Endothelial cell of umbilical vein (primary cell): ENCODE results near the gene RTL10.

Source experiments
- EZH2 ChIP-seq: IDR thresholded peaks from 2 replicates; pipeline ENCODE4 v1.6.1; 2012; ENCODE audit warnings: borderline replicate concordance, low read depth, mild to moderate bottlenecking, moderate library complexity, low read length, inconsistent platforms; ENCODE audit not compliant: severe bottlenecking
- FOS ChIP-seq: IDR thresholded peaks from 2 replicates; pipeline ENCODE4 v1.6.1; 2011; ENCODE audit warnings: mild to moderate bottlenecking, low read length, moderate library complexity, borderline replicate concordance; ENCODE audit not compliant: insufficient read depth
- GATA2 ChIP-seq: IDR thresholded peaks from 2 replicates; pipeline ENCODE4 v1.7.0; 2011; ENCODE audit warnings: low read depth, mild to moderate bottlenecking, moderate library complexity, mixed read lengths, low read length; ENCODE audit not compliant: insufficient read length, insufficient read depth
- MYC ChIP-seq: IDR thresholded peaks from one replicate; pipeline ENCODE4 v1.6.1; 2011; ENCODE audit warnings: mild to moderate bottlenecking, low read depth, low read length
- POLR2A ChIP-seq: IDR thresholded peaks from 2 replicates; pipeline ENCODE4 v1.6.1; 2012; ENCODE audit warnings: low read depth, mild to moderate bottlenecking, control low read depth, low read length
- POLR2AphosphoS5 ChIP-seq: IDR thresholded peaks from 2 replicates; pipeline ENCODE4 v1.6.1; 2012; ENCODE audit warnings: low read depth, mild to moderate bottlenecking, control low read depth, low read length, moderate library complexity; ENCODE audit not compliant: insufficient read depth
- TF ChIP-seq, protein P1 (sequence below), 2 donors: IDR thresholded peaks; 1 replicate in 1 of 2; 2 replicates in 1 of 2; pipeline ENCODE4 v1.5.1; 2011; ENCODE audit warnings: low read length in 2 of 2, mild to moderate bottlenecking in 2 of 2, moderate library complexity in 2 of 2, control low read depth in 1 of 2, inconsistent platforms in 1 of 2, low read depth in 1 of 2; ENCODE audit not compliant: insufficient read depth in 1 of 2; ENCODE audit errors: extremely low read depth in 1 of 2
- TF ChIP-seq, protein P2 (sequence below): IDR thresholded peaks from 2 replicates; pipeline ENCODE4 v1.6.1; 2011; ENCODE audit not compliant: insufficient read depth, insufficient read length

DNA sequence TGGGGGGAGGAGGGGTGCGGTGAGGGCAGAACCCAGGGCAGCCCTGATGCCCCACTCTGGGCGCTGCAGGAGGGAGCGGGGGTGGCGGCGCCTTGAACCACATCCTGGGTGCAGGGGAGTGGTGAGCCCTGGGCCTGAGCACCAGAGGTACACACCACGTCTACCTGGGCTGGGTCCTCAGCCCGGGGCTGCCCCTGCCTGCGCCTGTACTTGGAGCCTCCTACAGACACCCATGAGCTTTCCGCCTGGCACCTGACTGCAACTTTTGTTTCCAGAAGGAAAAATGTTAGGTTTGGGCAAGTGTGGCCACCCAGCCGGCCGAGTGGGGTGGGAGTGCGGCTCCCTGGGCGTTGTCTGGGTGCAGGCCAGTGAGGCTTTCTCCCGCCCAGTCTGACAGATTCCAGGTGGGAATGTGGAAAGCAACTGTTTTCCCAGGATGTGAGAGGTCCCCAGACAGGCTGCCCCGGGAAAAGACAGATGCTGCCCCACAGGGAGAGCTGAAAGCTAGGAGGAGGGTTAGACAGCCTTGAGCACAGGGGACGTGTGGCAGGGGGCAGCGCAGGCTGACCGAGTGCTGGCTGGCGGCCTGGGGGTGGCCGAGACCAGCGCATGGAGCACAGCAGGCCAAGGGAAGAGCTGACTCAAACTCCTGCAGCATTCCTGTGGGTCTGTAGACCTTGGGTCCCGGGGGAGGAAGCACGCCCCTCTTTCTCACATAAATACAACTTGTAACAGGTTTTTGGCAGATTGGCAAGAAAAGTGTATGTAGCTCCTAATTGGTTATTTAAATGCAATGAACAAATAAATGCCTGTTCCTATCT lies 44.1 kb downstream of the RTL10 start:
- TF ChIP-seq, protein P1, sequence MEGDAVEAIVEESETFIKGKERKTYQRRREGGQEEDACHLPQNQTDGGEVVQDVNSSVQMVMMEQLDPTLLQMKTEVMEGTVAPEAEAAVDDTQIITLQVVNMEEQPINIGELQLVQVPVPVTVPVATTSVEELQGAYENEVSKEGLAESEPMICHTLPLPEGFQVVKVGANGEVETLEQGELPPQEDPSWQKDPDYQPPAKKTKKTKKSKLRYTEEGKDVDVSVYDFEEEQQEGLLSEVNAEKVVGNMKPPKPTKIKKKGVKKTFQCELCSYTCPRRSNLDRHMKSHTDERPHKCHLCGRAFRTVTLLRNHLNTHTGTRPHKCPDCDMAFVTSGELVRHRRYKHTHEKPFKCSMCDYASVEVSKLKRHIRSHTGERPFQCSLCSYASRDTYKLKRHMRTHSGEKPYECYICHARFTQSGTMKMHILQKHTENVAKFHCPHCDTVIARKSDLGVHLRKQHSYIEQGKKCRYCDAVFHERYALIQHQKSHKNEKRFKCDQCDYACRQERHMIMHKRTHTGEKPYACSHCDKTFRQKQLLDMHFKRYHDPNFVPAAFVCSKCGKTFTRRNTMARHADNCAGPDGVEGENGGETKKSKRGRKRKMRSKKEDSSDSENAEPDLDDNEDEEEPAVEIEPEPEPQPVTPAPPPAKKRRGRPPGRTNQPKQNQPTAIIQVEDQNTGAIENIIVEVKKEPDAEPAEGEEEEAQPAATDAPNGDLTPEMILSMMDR (IDR thresholded peaks at IDR 0.05; ENCODE audit: extremely low read depth in 1 of 2, insufficient read depth in 1 of 2, low read depth in 1 of 2, low read length in 2 of 2), result no peak
- TF ChIP-seq, protein P2, sequence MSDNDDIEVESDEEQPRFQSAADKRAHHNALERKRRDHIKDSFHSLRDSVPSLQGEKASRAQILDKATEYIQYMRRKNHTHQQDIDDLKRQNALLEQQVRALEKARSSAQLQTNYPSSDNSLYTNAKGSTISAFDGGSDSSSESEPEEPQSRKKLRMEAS, result no peak
- TF ChIP-seq MYC, result no peak
- no peak for TF ChIP-seq GATA2
- no peak for TF ChIP-seq EZH2
- no peak for TF ChIP-seq POLR2A
- TF ChIP-seq POLR2AphosphoS5, result no peak
- no peak for TF ChIP-seq FOS
